Kidney glomerular epithelial cell (primary cell): ENCODE data around the gene COPS6.
"Not testable (repeated sequence)": the region's sequence is repeated elsewhere in the genome, so short reads cannot be mapped to it uniquely, and the experiment has no call there.

Experiments
- DNase-seq: peaks from one replicate; lab custom pipeline; 2025; lab: John Stamatoyannopoulos, UW

The COPS6 gene

GRCh38 chr7:100126239-100126930 lies 37.6 kb downstream of the COPS6 start:
- DNase-seq: peak; percentile 77

DNA sequence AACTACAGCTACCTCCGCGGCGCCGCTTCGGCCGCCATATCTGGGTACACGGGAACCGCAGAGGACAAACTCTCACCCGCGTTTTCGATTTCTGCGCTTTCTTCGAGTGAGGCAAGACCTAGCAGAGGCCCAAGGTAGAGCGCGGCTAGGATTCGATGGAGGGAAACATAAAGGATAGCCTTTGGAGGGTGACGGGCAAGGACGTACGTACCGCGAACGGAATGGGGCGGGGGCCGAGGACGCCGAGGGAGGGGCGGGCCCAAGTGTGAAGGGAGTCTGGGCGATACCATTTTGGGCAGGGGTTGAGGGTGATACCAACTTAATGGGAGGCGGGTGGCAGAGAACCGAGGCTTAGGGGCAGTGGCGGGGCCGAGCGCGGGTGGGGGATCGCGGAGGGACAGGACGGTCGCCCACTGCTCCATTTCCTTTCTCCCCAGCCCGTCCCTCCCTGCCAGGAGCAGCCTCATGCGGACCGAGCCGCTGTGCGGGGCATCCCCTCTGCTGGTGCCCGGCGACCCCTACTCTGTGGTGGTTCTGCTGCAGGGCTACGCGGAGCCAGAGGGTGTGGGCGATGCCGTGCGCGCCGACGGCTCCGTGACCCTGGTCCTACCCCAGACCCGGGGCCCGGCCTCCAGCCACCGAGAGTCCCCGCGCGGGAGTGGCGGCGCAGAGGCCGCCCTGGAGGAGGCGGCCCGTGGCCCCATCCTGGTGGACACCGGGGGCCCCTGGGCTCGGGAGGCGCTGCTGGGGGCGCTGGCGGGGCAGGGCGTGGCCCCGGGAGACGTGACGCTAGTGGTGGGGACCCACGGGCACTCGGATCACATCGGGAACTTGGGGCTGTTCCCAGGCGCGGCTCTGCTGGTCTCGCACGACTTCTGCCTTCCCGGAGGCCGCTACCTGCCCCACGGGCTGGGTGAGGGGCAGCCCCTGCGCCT lies 38.4 kb downstream of the COPS6 start, which contains the start of gene MBLAC1:
MBLAC1 (plus strand) TSS at position 37 of the 935 bp plus-strand sequence; CDS start at position 466, 429 bp downstream.
- peak; percentile 88 for DNase-seq

GRCh38 chr7:100127866-100128636 lies 39.3 kb downstream of the COPS6 start:
- no peak for DNase-seq

DNA sequence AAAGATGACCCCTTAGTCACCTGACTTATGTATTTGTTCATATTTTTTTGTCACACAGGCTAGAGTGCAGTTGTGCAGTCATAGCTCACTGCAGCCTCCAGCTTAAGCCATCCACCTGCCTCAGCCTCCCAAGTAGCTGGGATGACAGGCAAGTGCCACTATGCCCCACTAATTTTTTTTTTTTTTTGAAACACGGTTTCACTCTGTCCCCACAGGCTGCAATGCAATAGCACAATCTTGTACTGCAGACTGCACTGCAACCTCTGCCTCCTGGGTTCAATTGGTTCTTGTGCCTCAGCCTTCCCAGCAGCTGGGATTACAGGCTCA lies 39.8 kb downstream of the COPS6 start:
- no peak for DNase-seq

DNA sequence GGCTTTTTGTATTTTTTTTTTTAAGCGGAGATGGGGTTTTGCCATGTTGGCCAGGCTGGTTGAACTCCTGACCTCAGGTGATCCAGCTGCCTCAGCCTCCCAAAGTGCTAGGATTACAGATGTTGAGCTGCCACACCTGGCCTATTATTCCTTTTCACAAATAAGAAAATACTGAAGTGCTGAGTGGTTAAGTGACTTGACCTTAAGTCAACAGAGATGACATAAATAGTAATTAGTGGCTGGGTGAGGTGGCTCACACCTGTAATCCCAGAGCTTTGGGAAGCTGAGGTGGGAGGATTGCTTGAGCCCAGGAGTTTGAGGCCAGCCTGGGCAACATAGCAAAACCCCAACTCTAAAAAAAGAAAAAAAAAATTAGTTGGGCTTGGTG lies 41.4 kb downstream of the COPS6 start:
- not testable (repeated sequence) for DNase-seq

DNA sequence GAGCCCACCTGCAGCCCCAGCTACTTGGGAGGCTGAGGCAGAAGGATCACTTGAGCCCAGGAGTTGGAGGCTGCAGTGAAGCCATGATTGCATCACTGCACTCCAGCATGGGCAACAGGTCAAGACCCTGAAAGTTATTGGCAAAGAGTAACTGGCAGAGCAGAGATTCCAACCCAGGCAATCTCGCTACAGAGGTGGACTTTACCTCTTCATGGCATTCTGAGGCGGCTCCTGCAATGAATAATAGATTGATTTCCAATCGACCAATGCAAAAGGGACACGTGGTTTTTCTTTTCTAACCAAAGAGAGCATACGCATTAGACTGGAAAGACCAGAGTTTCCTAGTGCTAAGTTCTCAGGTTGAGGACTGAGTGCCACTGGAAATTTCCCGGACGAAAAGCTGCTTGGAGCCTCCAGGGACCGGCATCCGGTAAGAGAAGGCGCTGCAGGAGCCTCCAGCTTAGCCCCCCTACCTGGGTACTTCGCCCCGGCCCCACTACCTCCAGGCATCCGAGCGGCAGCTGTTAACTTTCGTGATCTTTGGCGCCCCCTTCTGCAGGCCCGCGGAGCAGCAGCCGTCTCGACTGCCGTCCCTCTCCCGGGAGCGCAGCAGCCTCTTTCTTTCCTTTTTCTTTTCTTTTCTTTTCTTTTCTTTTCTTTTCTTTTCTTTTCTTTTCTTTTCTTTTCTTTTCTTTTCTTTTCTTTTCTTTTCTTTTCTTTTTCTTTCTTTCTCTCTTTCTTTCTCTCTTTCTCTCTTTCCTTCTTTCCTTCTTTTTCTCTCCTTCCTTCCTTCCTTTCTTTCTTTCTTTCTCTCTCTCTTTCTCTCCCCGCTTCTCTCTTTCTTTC lies 42.1 kb downstream of the COPS6 start:
- DNase-seq: peak; percentile 24

GRCh38 chr7:100132126-100132525 lies 43.4 kb downstream of the COPS6 start:
- DNase-seq: no peak

GRCh38 chr7:100132697-100133151 lies 44.0 kb downstream of the COPS6 start:
- DNase-seq: peak; percentile 79

DNA sequence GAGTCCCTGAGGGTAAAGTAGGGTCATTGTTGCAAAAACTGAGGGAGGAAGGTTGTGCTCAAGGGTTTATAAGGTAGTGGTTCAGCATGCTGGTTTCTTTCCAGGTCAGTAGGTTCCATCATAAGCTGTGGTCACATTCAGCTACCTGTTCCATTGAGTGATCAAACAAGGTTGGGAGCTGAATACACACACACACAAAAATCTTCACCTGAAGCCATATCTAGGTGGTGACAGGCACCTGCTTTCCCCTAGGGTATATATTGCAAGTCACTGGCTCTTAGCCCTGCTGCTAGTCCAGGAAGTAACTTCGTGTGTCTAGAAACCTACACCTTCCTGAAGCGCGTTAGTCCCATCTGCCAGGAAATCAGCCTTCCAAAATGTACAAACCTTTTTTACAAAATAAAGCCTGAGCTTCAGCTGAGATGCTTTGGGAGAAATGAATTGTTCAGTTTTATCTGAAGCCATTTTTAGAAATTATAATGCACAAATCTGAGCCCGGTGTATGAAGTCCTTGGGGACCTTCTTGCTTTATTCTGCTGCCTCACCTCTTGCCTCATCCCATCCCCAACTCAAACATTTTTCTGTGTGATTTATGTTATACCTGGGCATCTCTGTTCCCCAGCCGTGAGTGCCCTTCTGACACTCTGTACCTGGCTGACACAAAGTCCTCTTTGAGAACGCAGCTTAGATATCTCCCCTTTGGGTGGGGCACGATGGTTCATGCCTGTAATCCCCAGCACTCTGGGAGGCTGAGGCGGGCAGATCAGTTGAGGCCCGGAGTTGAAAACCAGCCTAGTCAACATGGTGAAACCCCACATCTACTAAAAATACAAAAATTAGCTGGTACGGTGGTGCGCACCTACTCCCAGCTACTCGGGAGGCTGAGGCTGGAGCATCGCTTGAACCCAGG lies 49.3 kb downstream of the COPS6 start:
- peak; percentile 10 for DNase-seq

DNA sequence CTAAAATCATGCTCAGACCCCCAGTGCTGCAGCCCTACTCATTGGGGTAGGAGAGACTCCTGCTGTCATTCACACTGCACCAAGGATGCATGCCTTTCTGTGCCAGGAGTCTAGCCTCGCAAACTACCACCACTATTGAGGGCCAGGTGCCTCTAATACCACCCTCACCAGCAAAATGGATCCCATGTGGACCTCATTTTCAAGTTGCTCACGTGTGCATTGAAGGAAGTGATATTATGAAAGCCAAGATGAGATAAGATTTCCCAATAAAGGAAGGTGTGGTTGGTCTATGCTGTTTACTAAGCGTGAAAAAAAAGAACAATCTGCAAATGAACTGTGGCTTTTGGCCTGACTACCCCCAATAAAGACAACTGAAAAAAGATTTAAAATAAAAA lies 52.8 kb downstream of the COPS6 start:
- DNase-seq: no peak
